Trophoblast cell (in vitro differentiated cells and primary cell): ENCODE measurements around the gene HMCN2.

Experiments used
- DNase-seq, 2 donors: peaks; one replicate each; pipeline ENCODE4 v3.0.0-alpha.2; 2016
- H2AFZ ChIP-seq: 2 replicates; pipeline ENCODE4 v1.6.1; 2013; ENCODE audit warnings: low read length, moderate library complexity, mild to moderate bottlenecking; ENCODE audit not compliant: insufficient read depth, poor library complexity
- H2AK5ac ChIP-seq: 2 replicates; pipeline ENCODE4 v1.6.1; 2013; ENCODE audit warnings: mild to moderate bottlenecking, low read length
- H2BK120ac ChIP-seq: 2 replicates; pipeline ENCODE4 v1.6.1; 2013; ENCODE audit warnings: low read length, mild to moderate bottlenecking, moderate library complexity; ENCODE audit not compliant: insufficient read depth, poor library complexity
- H2BK12ac ChIP-seq: 2 replicates; pipeline ENCODE4 v1.6.1; 2013; ENCODE audit warnings: mild to moderate bottlenecking, low read length, moderate library complexity
- H2BK5ac ChIP-seq: 2 replicates; pipeline ENCODE4 v1.6.1; 2013; ENCODE audit warnings: low read length, low read depth, moderate library complexity, mild to moderate bottlenecking; ENCODE audit not compliant: poor library complexity
- H3K14ac ChIP-seq: 2 replicates; pipeline ENCODE4 v1.6.1; 2013; ENCODE audit warnings: mild to moderate bottlenecking, low read length
- H3K18ac ChIP-seq: 2 replicates; pipeline ENCODE4 v1.6.1; 2013; ENCODE audit warnings: mild to moderate bottlenecking, low read length
- H3K23ac ChIP-seq: 2 replicates; pipeline ENCODE4 v1.6.1; 2013; ENCODE audit warnings: low read length
- H3K27ac ChIP-seq: 2 replicates; pipeline ENCODE4 v1.5.1; 2013; ENCODE audit warnings: low read depth, mild to moderate bottlenecking, inconsistent platforms, low read length, moderate library complexity
- H3K27me3 ChIP-seq: 2 replicates; pipeline ENCODE4 v1.6.1; 2013; ENCODE audit warnings: inconsistent platforms, mild to moderate bottlenecking, low read length, moderate library complexity; ENCODE audit not compliant: insufficient read depth
- H3K36me3 ChIP-seq, 2 experiments: 1 replicate in 1 of 2; 2 replicates in 1 of 2; pipeline ENCODE4 v1.6.1; 2013; ENCODE audit warnings: low read length in 2 of 2, mild to moderate bottlenecking in 2 of 2, moderate library complexity in 1 of 2; ENCODE audit not compliant: insufficient read depth in 2 of 2, control insufficient read depth in 1 of 2
- H3K4ac ChIP-seq: 2 replicates; pipeline ENCODE4 v1.6.1; 2013; ENCODE audit warnings: low read depth, mild to moderate bottlenecking, low read length, moderate library complexity
- H3K4me1 ChIP-seq, 2 experiments: 1 replicate in 1 of 2; 2 replicates in 1 of 2; pipeline ENCODE4 v1.6.1; 2013; ENCODE audit warnings: low read length in 2 of 2, mild to moderate bottlenecking in 2 of 2, moderate library complexity in 1 of 2; ENCODE audit not compliant: insufficient read depth in 2 of 2, control insufficient read depth in 1 of 2
- H3K4me2 ChIP-seq: 2 replicates; pipeline ENCODE4 v1.6.1; 2013; ENCODE audit warnings: inconsistent platforms, mild to moderate bottlenecking, low read length, moderate library complexity
- H3K4me3 ChIP-seq: 2 replicates; pipeline ENCODE4 v1.5.1; 2013; ENCODE audit warnings: mild to moderate bottlenecking, low read depth, low read length, inconsistent platforms
- H3K79me1 ChIP-seq: one replicate; pipeline ENCODE4 v1.6.1; 2013; ENCODE audit warnings: low read length
- H3K79me2 ChIP-seq: 2 replicates; pipeline ENCODE4 v1.6.1; 2013; ENCODE audit warnings: low read length, mild to moderate bottlenecking; ENCODE audit not compliant: control insufficient read depth, insufficient read depth, poor library complexity
- H3K9ac ChIP-seq: 2 replicates; pipeline ENCODE4 v1.6.1; 2013; ENCODE audit warnings: mild to moderate bottlenecking, low read length
- H3K9me3 ChIP-seq: 2 replicates; pipeline ENCODE4 v1.6.1; 2013; ENCODE audit warnings: low read depth, mild to moderate bottlenecking, control low read depth, inconsistent platforms, low read length; ENCODE audit not compliant: insufficient read depth
- H4K12ac ChIP-seq: 2 replicates; pipeline ENCODE4 v1.6.1; 2013; ENCODE audit warnings: low read depth, mild to moderate bottlenecking, low read length, moderate library complexity
- H4K8ac ChIP-seq: 2 replicates; pipeline ENCODE4 v1.6.1; 2013; ENCODE audit warnings: low read depth, mild to moderate bottlenecking, low read length, moderate library complexity
- H4K91ac ChIP-seq: one replicate; pipeline ENCODE4 v1.6.1; 2013; ENCODE audit warnings: low read depth, mild to moderate bottlenecking, low read length, moderate library complexity
- WGBS: extraction: QIAGEN DNeasy Blood & Tissue Kit; methylation state at CpG from one replicate; pipeline ENCODE4 v1.1.7; 2013; ENCODE audit warnings: missing lambda C conversion rate; ENCODE audit not compliant: insufficient read length, insufficient coverage; ENCODE audit errors: extremely low coverage; 5-methylcytosine and 5-hydroxymethylcytosine counted together

Gene HMCN2

GRCh38 chr9:130236436-130236985 is 29.0 kb upstream of the HMCN2 start:
- H3K27ac ChIP-seq, result no peak overlapping the region
- H3K23ac ChIP-seq, result no peak overlapping the region
- H3K9me3 ChIP-seq, result no peaks in the 10 kb centered on the region
- no peaks in the 10 kb centered on the region for H3K79me1 ChIP-seq
- H3K9ac ChIP-seq, result no peak overlapping the region
- no peak overlapping the region for H3K4me2 ChIP-seq
- H2BK12ac ChIP-seq, result no peak overlapping the region
- H3K79me2 ChIP-seq, result no peaks in the 10 kb centered on the region
- no peak overlapping the region for H2AFZ ChIP-seq
- H3K14ac ChIP-seq, result no peak overlapping the region
- no peak overlapping the region for H3K4ac ChIP-seq
- no peaks in the 10 kb centered on the region for H3K27me3 ChIP-seq
- peaks cover 0 to 2% of the 10 kb centered on the region in 2 experiments for H3K4me1 ChIP-seq
- no peak overlapping the region for H2AK5ac ChIP-seq
- no peak overlapping the region for H4K91ac ChIP-seq
- no CpG with 5 or more reads among the region's 10 CpGs for WGBS
- peak overlapping the region; percentile 29 for H4K8ac ChIP-seq
- H3K36me3 ChIP-seq, result peaks cover 25 to 28% of the 10 kb centered on the region in 2 experiments
- H3K18ac ChIP-seq, result no peak overlapping the region
- no peak for DNase-seq
- no peak overlapping the region for H4K12ac ChIP-seq
- H2BK120ac ChIP-seq, result no peak overlapping the region
- no peak overlapping the region for H3K4me3 ChIP-seq
- no peak overlapping the region for H2BK5ac ChIP-seq

GRCh38 chr9:130237076-130237475 is 28.5 kb upstream of the HMCN2 start:
- Histone ChIP-seq H3K4me1 (peaks cover 0 to 2% of the 10 kb centered on the region in 2 experiments), H3K23ac (no peak overlapping the region), H4K91ac (no peak overlapping the region), H2AK5ac (peak overlapping the region; percentile 25), H4K8ac (no peak overlapping the region), H3K9me3 (no peaks in the 10 kb centered on the region), H3K79me1 (no peaks in the 10 kb centered on the region), H3K27ac (no peak overlapping the region), H3K4me2 (no peak overlapping the region), H3K14ac (no peak overlapping the region), H2AFZ (no peak overlapping the region), H3K4ac (no peak overlapping the region), H4K12ac (no peak overlapping the region), H3K9ac (no peak overlapping the region), H2BK5ac (no peak overlapping the region), H3K18ac (no peak overlapping the region), H2BK120ac (no peak overlapping the region), H3K36me3 (peaks cover 25 to 28% of the 10 kb centered on the region in 2 experiments), H3K79me2 (no peaks in the 10 kb centered on the region), H3K4me3 (no peak overlapping the region), H2BK12ac (peak overlapping the region; percentile 52), H3K27me3 (no peaks in the 10 kb centered on the region)
- DNase-seq, result no peak
- WGBS, result no CpG with 5 or more reads among the region's 11 CpGs

GRCh38 chr9:130237763-130238524 is 27.6 kb upstream of the HMCN2 start:
- peaks cover 2% of the 10 kb centered on the region in 2 experiments for H3K4me1 ChIP-seq
- no peak overlapping the region for H3K23ac ChIP-seq
- no peak overlapping the region for H3K4me2 ChIP-seq
- H3K14ac ChIP-seq, result no peak overlapping the region
- no peaks in the 10 kb centered on the region for H3K27me3 ChIP-seq
- no peak overlapping the region for H4K8ac ChIP-seq
- no peak overlapping the region for H4K12ac ChIP-seq
- no peak overlapping the region for H2BK5ac ChIP-seq
- no CpG with 5 or more reads among the region's 17 CpGs for WGBS
- H3K4ac ChIP-seq, result no peak overlapping the region
- H3K18ac ChIP-seq, result no peak overlapping the region
- peak overlapping the region; percentile 14 for H3K4me3 ChIP-seq
- H2BK12ac ChIP-seq, result no peak overlapping the region
- DNase-seq, result no peak
- peaks cover 22 to 25% of the 10 kb centered on the region in 2 experiments for H3K36me3 ChIP-seq
- no peaks in the 10 kb centered on the region for H3K79me1 ChIP-seq
- no peak overlapping the region for H2BK120ac ChIP-seq
- no peak overlapping the region for H2AFZ ChIP-seq
- H3K9me3 ChIP-seq, result no peaks in the 10 kb centered on the region
- H3K9ac ChIP-seq, result no peak overlapping the region
- no peak overlapping the region for H3K27ac ChIP-seq
- no peak overlapping the region for H4K91ac ChIP-seq
- no peak overlapping the region for H2AK5ac ChIP-seq
- no peaks in the 10 kb centered on the region for H3K79me2 ChIP-seq

- H3K4me2 ChIP-seq, result no peak overlapping the region
- H3K27me3 ChIP-seq, result no peaks in the 10 kb centered on the region
- no peaks in the 10 kb centered on the region for H3K79me2 ChIP-seq
- H3K4me3 ChIP-seq, result no peak overlapping the region
- no peak overlapping the region for H2BK12ac ChIP-seq
- no peaks in the 10 kb centered on the region for H3K79me1 ChIP-seq
- H3K4ac ChIP-seq, result no peak overlapping the region
- no peak overlapping the region for H2AK5ac ChIP-seq
- peaks cover 9 to 12% of the 10 kb centered on the region in 2 experiments for H3K36me3 ChIP-seq
- H3K18ac ChIP-seq, result no peak overlapping the region
- no peak overlapping the region for H4K12ac ChIP-seq
- peaks cover 2% of the 10 kb centered on the region in 2 experiments for H3K4me1 ChIP-seq
- no peak overlapping the region for H2BK5ac ChIP-seq
- no peak overlapping the region for H3K23ac ChIP-seq
- H4K8ac ChIP-seq, result no peak overlapping the region
- H3K27ac ChIP-seq, result no peak overlapping the region
- no peak overlapping the region for H4K91ac ChIP-seq
- H3K9ac ChIP-seq, result no peak overlapping the region
- H3K14ac ChIP-seq, result no peak overlapping the region
- no peaks in the 10 kb centered on the region for H3K9me3 ChIP-seq
- H2BK120ac ChIP-seq, result no peak overlapping the region
- no peak overlapping the region for H2AFZ ChIP-seq
- WGBS, result no CpG with 5 or more reads among the region's 3 CpGs
- no peak for DNase-seq
Measured at GRCh38 chr9:130239363-130239695, 26.2 kb upstream of the HMCN2 start.
